ENCODE data around the gene PRTN3.

The PRTN3 gene

GRCh38 chr19:867855-868457 is 27.2 kb downstream of the PRTN3 start:
- H3K27ac Mint-ChIP-seq = no peak overlapping the region
- H3K9me3 Mint-ChIP-seq = no peaks in the 10 kb centered on the region
- peaks cover 44% of the 10 kb centered on the region for H3K4me1 Mint-ChIP-seq (ENCODE audit: low read depth)
- H3K4me3 Mint-ChIP-seq = no peak overlapping the region
- intact Hi-C loops (cut with micrococcal nuclease) = no loop called here
- no peaks in the 10 kb centered on the region for H3K27me3 Mint-ChIP-seq
- H3K36me3 Mint-ChIP-seq (ENCODE audit: low read depth) = peaks cover 70% of the 10 kb centered on the region

DNA sequence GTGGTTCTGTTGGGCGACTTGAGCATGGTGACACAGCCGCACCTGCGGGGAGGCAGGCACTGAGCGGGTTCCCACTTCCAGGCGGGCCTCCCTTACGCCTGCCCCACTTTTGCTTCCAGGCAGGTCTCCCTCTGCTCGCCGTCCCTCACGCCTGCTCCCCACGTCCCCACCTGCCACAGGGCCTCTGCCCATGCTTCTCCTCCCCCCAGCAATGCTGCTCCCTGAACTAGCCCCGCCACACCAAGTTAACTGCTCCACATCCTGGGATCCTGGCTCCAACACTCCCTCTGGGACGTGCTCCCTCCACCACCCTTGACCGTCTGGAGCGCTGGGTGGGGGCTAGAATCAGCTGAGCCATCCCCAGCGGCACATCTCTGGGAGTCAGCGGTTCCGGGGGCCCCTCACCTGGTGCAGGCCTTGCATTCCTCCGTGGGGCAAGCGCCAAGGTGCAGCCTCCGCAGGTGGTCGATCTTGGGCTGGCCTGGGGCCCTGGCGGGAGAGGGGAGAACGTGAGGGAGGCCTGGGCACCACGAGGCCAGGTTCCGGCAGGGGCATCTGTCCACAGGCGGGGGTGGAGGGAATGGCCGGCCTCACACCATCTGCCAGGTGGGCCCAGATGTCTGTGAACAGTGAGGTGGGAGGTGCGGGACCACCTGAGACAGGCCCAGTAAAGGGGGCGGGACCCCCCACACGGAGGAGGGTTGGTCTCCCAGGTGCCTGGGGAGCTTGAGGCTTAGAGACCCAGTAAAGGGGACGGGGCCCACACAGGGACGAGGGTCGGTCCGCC is 27.9 kb downstream of the PRTN3 start:
- Mint-ChIP-seq H3K27ac (no peak overlapping the region), H3K4me1 (ENCODE audit: low read depth) (peaks cover 37% of the 10 kb centered on the region), H3K9me3 (no peaks in the 10 kb centered on the region), H3K4me3 (no peak overlapping the region), H3K27me3 (no peaks in the 10 kb centered on the region), H3K36me3 (ENCODE audit: low read depth) (peaks cover 65% of the 10 kb centered on the region)
- intact Hi-C loops (cut with micrococcal nuclease) = no loop called here

- intact Hi-C loops (cut with micrococcal nuclease) = no loop called here
- H3K4me1 Mint-ChIP-seq (ENCODE audit: low read depth) = peaks cover 32% of the 10 kb centered on the region
- H3K27me3 Mint-ChIP-seq = no peaks in the 10 kb centered on the region
- H3K4me3 Mint-ChIP-seq = no peak overlapping the region
- H3K9me3 Mint-ChIP-seq = no peaks in the 10 kb centered on the region
- H3K36me3 Mint-ChIP-seq (ENCODE audit: low read depth) = peaks cover 73% of the 10 kb centered on the region
- H3K27ac Mint-ChIP-seq = peak overlapping the region; percentile 62
These were observed 28.7 kb downstream of the PRTN3 start for GRCh38 chr19:869245-870177.

DNA sequence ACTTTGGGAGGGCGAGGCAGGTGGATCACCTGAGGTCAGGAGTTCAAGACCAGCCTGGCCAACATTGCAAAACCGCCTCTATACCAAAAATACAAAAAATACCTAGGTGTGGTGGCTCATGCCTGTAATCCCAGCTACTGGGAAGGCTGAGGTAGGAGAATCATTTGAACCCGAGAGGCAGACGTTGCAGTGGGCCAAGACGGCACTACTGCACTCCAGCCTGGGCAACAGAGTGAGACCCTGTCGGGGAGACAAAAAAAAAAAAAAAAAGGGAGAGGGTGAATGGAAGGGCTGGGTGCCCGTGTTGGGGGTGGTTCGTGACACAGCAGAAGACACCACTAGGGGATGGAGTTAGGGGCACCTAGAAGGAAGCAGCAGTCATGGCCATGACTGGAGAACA is 29.5 kb downstream of the PRTN3 start:
- Mint-ChIP-seq H3K4me1 (ENCODE audit: low read depth) (peaks cover 32% of the 10 kb centered on the region), H3K9me3 (no peaks in the 10 kb centered on the region), H3K27me3 (no peaks in the 10 kb centered on the region), H3K36me3 (ENCODE audit: low read depth) (peaks cover 81% of the 10 kb centered on the region), H3K4me3 (no peak overlapping the region), H3K27ac (no peak overlapping the region)
- intact Hi-C loops (cut with micrococcal nuclease) = no loop called here

GRCh38 chr19:870963-871401 is 30.2 kb downstream of the PRTN3 start:
- H3K4me1 Mint-ChIP-seq (ENCODE audit: low read depth) = peaks cover 32% of the 10 kb centered on the region
- peaks cover 82% of the 10 kb centered on the region for H3K36me3 Mint-ChIP-seq (ENCODE audit: low read depth)
- intact Hi-C loops (cut with micrococcal nuclease) = no loop called here
- no peaks in the 10 kb centered on the region for H3K27me3 Mint-ChIP-seq
- H3K9me3 Mint-ChIP-seq = no peaks in the 10 kb centered on the region
- peak overlapping the region; percentile 53 for H3K27ac Mint-ChIP-seq
- no peak overlapping the region for H3K4me3 Mint-ChIP-seq

GRCh38 chr19:871446-872265 is 30.9 kb downstream of the PRTN3 start:
- Mint-ChIP-seq H3K36me3 (ENCODE audit: low read depth) (peaks cover 89% of the 10 kb centered on the region), H3K4me1 (ENCODE audit: low read depth) (peaks cover 32% of the 10 kb centered on the region), H3K27ac (peak overlapping the region; percentile 83), H3K27me3 (no peaks in the 10 kb centered on the region), H3K4me3 (peak overlapping the region; percentile 75), H3K9me3 (no peaks in the 10 kb centered on the region)
- intact Hi-C loops (cut with micrococcal nuclease) = no loop called here

GRCh38 chr19:872266-872951 is 31.6 kb downstream of the PRTN3 start:
- Mint-ChIP-seq H3K36me3 (ENCODE audit: low read depth) (peaks cover 89% of the 10 kb centered on the region), H3K9me3 (no peaks in the 10 kb centered on the region), H3K4me3 (peak overlapping the region; percentile 75), H3K27me3 (no peaks in the 10 kb centered on the region), H3K27ac (peak overlapping the region; percentile 83), H3K4me1 (ENCODE audit: low read depth) (peaks cover 28% of the 10 kb centered on the region)
- intact Hi-C loops (cut with micrococcal nuclease) = no loop called here

DNA sequence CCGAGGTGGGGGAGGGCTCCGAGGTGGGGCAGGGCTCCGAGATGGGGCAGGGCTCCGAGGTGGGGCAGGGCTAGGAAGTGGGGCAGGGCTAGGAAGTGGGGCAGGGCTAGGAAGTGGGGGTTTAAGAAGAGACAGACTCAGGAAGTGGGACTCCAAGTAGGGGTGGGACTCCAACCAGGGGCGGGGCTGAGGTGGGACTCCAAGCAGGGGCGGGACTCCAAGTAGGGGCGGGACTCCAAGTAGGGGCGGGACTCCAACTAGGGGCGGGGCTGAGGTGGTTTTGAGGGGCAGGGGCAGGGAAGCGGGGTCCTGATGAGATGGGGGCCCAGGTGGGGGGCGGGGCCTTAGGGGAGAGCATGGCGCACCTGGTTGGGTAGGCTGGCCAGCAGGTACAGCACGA is 32.3 kb downstream of the PRTN3 start:
- H3K27ac Mint-ChIP-seq = peak overlapping the region; percentile 83

DNA sequence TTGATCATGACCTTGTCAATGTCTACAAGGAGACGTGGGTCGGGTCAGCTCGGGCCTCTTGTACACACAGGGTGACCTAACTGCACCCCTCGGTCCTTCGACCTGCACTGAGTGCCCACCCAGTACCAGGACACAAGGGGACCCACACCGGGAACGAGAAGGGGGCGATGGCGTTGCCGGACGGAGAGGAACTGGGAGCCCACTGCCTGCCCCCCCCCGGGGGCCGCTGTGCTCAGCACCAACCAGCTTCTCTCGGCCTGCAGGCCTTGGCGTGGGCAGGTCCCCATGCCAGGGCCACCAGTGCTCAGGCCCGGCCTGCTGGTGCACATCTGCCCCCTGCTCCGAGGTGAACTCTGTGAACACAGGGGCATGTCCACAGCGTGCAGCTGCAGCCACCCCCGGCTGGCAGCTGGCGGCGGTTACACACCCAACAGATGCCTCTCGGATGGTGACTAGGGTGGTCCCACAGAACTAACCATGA is 32.8 kb downstream of the PRTN3 start:
- Mint-ChIP-seq H3K9me3 (no peaks in the 10 kb centered on the region), H3K27ac (no peak overlapping the region), H3K27me3 (no peaks in the 10 kb centered on the region), H3K4me1 (ENCODE audit: low read depth) (peaks cover 25% of the 10 kb centered on the region), H3K36me3 (ENCODE audit: low read depth) (peaks cover 89% of the 10 kb centered on the region), H3K4me3 (no peak overlapping the region)
- intact Hi-C loops (cut with micrococcal nuclease) = no loop called here

More for the DNA sequence above, 32.3 kb downstream of the PRTN3 start:
- H3K4me1 Mint-ChIP-seq (ENCODE audit: low read depth) = peaks cover 25% of the 10 kb centered on the region
- intact Hi-C loops (cut with micrococcal nuclease) = no loop called here
- peaks cover 89% of the 10 kb centered on the region for H3K36me3 Mint-ChIP-seq (ENCODE audit: low read depth)
- H3K27me3 Mint-ChIP-seq = no peaks in the 10 kb centered on the region
- H3K9me3 Mint-ChIP-seq = no peaks in the 10 kb centered on the region
- peak overlapping the region; percentile 55 for H3K4me3 Mint-ChIP-seq

DNA sequence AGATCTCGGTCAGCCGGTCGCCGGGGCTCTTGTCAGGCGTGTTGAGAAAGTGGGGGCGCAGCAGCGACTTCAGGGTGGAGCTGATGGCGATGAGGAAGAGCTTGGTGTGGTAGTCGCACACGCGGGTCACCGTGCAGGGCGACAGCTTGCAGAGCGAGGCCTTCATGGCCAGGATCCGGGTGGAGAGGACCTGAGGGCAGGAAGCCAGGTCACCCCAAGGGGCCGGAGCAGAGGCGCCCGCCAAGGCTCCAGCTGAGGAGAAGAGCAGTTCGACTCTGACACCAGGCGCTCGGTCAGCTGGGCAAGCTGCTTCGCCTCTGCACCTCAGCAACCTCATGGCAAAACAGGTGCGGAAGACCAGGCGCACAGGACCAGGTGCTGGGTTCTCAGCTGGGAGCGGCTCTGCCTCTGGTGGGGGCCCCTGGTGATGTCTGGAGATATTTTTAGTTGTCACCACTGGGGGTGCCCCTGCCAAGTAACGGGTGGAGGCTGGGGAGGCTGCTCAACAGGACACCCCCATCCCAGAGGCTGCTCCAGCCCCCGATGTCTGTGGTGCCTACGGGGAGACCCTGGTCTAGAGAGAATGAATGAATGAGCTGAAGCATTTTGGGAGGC is 34.6 kb downstream of the PRTN3 start:
- no peaks in the 10 kb centered on the region for H3K27me3 Mint-ChIP-seq
- H3K9me3 Mint-ChIP-seq = no peaks in the 10 kb centered on the region
- peaks cover 15% of the 10 kb centered on the region for H3K4me1 Mint-ChIP-seq (ENCODE audit: low read depth)
- H3K27ac Mint-ChIP-seq = no peak overlapping the region
- peaks cover 89% of the 10 kb centered on the region for H3K36me3 Mint-ChIP-seq (ENCODE audit: low read depth)
- intact Hi-C loops (cut with micrococcal nuclease) = no loop called here
- no peak overlapping the region for H3K4me3 Mint-ChIP-seq

GRCh38 chr19:876089-876488 is 35.3 kb downstream of the PRTN3 start:
- intact Hi-C loops (cut with micrococcal nuclease) = no loop called here
- Mint-ChIP-seq H3K4me1 (ENCODE audit: low read depth) (peaks cover 10% of the 10 kb centered on the region), H3K36me3 (ENCODE audit: low read depth) (peaks cover 89% of the 10 kb centered on the region), H3K27ac (no peak overlapping the region), H3K4me3 (no peak overlapping the region), H3K9me3 (no peaks in the 10 kb centered on the region), H3K27me3 (no peaks in the 10 kb centered on the region)

DNA sequence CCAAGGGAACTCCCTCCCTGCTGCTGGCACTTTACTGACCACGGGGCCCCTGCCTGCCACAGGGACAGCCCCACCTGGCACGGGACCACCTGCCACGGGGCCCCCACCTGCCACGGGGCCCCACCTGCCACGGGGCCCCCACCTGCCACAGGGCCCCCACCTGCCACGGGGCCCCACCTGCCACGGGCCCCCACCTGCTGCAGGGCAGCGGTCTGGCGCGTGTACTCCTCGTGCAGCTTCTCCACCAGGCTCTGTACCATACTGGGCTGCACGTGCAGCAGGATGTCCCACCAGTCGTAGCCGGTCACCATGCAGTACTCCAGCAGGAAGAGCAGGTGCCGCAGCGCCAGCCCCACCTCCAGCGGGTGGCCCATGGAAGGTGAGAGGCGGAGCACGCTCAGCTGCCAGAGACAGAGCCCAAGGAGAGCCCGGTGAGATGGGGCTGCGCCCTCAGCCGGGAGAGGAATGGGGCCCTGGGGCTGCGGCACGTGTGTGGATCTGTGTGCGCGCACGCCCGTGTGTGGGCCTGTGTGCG is 36.0 kb downstream of the PRTN3 start:
- Mint-ChIP-seq H3K4me3 (no peak overlapping the region), H3K4me1 (ENCODE audit: low read depth) (peaks cover 9% of the 10 kb centered on the region), H3K36me3 (ENCODE audit: low read depth) (peaks cover 89% of the 10 kb centered on the region), H3K9me3 (no peaks in the 10 kb centered on the region), H3K27ac (no peak overlapping the region), H3K27me3 (no peaks in the 10 kb centered on the region)
- intact Hi-C loops (cut with micrococcal nuclease) = no loop called here

All from dendritic cell treated with granulocyte-macrophage colony-stimulating factor and Interleukin-4, amounts not matched to agents 40 ng/mL and 50 ng/mL, for 4 days (primary cell).